Thoracic aorta (tissue), 2 donors: Measurements from ENCODE around the gene TSHZ2. TPM values are rescaled to one million over a fixed set of nuclear protein-coding genes. Genes with fewer than 3 reads are reported as not detected.

Source experiments
- ATAC-seq: fragments of 150-250 bp; one replicate; pipeline ENCODE4 v1.8.0; 2017; ENCODE audit warnings: low read depth; ENCODE audit not compliant: insufficient number of reproducible peaks, low FRiP score
- DNase-seq: peaks from one replicate; pipeline ENCODE4 v3.0.0-alpha.2; 2020; ENCODE audit warnings: low spot score
- H3K27ac ChIP-seq, 2 donors: fragments of 200-600 bp; sonication (generic); 1 replicate in 1 of 2; 2 replicates in 1 of 2; pipeline ENCODE4 v1.5.1; 2016; ENCODE audit warnings: mild to moderate bottlenecking in 2 of 2, moderate library complexity in 2 of 2
- H3K27me3 ChIP-seq: fragments of 200-600 bp; sonication (generic); replicated peaks from 2 replicates; pipeline ENCODE4 v1.6.0; 2016; ENCODE audit warnings: mild to moderate bottlenecking; ENCODE audit not compliant: insufficient read depth
- H3K36me3 ChIP-seq: fragments of 200-600 bp; sonication (generic); one replicate; pipeline ENCODE4 v1.5.1; 2016
- H3K4me1 ChIP-seq, 2 donors: fragments of 200-600 bp; sonication (generic); 1 replicate in 1 of 2; 2 replicates in 1 of 2; pipeline versions ENCODE4 v1.5.1 to v1.6.0; 2016; ENCODE audit warnings: low read depth in 2 of 2, mild to moderate bottlenecking in 1 of 2; ENCODE audit not compliant: control insufficient read depth in 1 of 2
- H3K4me3 ChIP-seq: fragments of 200-600 bp; sonication (generic); 2 replicates; pipeline ENCODE4 v1.5.1; 2016; ENCODE audit warnings: mild to moderate bottlenecking
- H3K9me3 ChIP-seq: fragments of 200-600 bp; sonication (generic); 2 replicates; pipeline ENCODE4 v1.5.1; 2016
- CTCF ChIP-seq: fragments of 200-600 bp; sonication (generic); IDR thresholded peaks from one replicate; pipeline ENCODE4 v1.5.1; 2019; ENCODE audit warnings: antibody characterized with exemption
- total RNA-seq, 2 donors: library from RNA; depleted of rRNA; stranded (reverse); fragments of >200 nt; gene quantifications; one replicate each; pipeline versions ENCODE4 v1.1.0 to v1.2.3, GENCODE V29; 2016

The TSHZ2 gene
- total RNA-seq, 2 donors from 2014 or later, result 8.4 to 32.6 TPM

DNA sequence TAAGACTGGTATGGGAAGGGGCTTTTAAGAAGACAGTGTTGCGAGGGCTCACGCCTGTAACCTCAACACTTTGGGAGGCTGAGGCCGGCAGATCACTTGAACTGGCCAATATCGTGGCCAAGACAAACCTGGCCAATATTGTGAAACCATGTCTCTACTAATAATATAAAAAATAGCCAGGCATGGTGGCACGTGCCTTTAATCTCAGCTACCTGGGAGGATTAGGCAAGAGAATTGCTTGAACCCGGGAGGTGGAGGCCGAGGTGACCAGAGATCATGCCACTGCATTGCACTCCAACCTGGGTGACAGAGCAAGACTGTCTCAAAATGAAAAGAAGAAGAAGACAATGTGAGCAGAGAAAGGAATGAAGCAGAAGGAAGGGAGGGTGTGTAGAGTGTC, 242.2 kb downstream of the TSHZ2 start:
- no peak overlapping the region for H3K27ac ChIP-seq
- ATAC-seq (no peak), DNase-seq (no peak)
- H3K4me3 ChIP-seq, result no peak overlapping the region
- H3K9me3 ChIP-seq, result no peaks in the 10 kb centered on the region
- no peak for TF ChIP-seq CTCF
- no peaks in the 10 kb centered on the region for H3K36me3 ChIP-seq
- H3K4me1 ChIP-seq, result no peaks in the 10 kb centered on the region
- H3K27me3 ChIP-seq, result no peaks in the 10 kb centered on the region

GRCh38 chr20:53215166-53215565, 243.0 kb downstream of the TSHZ2 start:
- Histone ChIP-seq H3K4me3 (no peak overlapping the region), H3K27ac (no peak overlapping the region), H3K36me3 (no peaks in the 10 kb centered on the region), H3K9me3 (no peaks in the 10 kb centered on the region), H3K4me1 (no peaks in the 10 kb centered on the region), H3K27me3 (no peaks in the 10 kb centered on the region)
- DNase-seq, result no peak
- ATAC-seq, result no peak
- TF ChIP-seq CTCF, result no peak

GRCh38 chr20:53216478-53216855, 244.3 kb downstream of the TSHZ2 start:
- Histone ChIP-seq H3K4me3 (no peak overlapping the region), H3K27ac (no peak overlapping the region), H3K4me1 (no peaks in the 10 kb centered on the region), H3K9me3 (no peaks in the 10 kb centered on the region), H3K27me3 (no peaks in the 10 kb centered on the region), H3K36me3 (no peaks in the 10 kb centered on the region)
- ATAC-seq, result no peak
- DNase-seq, result no peak
- no peak for TF ChIP-seq CTCF

- DNase-seq (no peak), ATAC-seq (no peak)
- H3K27me3 ChIP-seq, result no peaks in the 10 kb centered on the region
- no peaks in the 10 kb centered on the region for H3K9me3 ChIP-seq
- H3K4me1 ChIP-seq, result no peaks in the 10 kb centered on the region
- peak; percentile 52 for TF ChIP-seq CTCF
- H3K4me3 ChIP-seq, result no peak overlapping the region
- H3K36me3 ChIP-seq, result no peaks in the 10 kb centered on the region
- H3K27ac ChIP-seq, result no peak overlapping the region
These were observed 244.9 kb downstream of the TSHZ2 start for GRCh38 chr20:53216856-53217576.

DNA sequence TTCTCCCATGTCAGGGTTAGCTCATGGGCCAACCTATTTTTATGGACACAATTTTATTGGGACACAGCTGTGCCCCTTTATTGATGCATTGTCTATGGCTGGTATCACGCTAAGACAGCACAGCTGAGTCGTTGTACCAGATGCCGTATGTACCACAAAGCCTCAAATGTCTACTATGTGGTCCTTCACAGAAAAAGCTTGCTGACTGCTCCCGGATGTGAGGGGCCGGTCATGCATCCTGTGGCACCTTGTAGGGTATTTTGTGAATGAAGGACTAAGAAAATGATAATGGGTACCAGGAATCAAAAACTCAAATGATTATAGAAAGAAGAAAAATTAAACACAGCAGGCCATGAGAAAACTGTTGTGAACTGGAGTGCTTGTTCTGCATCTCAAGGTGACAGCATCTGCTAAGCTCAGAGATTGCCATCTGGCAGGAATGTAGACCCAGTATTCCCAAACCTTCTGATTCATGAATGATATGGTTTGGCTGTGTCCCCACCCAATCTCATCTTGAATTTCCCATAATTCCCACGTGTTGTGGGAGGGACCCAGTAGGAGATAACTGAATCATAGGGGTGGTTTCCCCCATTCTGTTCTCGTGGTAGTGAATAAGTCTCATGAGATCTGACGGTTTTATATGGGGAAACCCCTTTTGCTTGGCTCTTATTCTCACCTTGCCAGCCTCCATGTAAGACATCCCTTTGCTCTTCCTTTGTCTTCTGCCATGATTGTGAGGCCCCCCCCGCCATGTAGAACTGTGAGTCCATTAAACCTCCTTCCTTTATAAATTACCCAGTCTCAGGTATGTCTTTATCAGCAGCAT, 248.5 kb downstream of the TSHZ2 start:
- no peaks in the 10 kb centered on the region for H3K4me1 ChIP-seq

More for the DNA sequence above, 248.5 kb downstream of the TSHZ2 start:
- Histone ChIP-seq H3K9me3 (no peaks in the 10 kb centered on the region), H3K27ac (no peak overlapping the region), H3K27me3 (no peaks in the 10 kb centered on the region), H3K36me3 (no peaks in the 10 kb centered on the region), H3K4me3 (no peak overlapping the region)
- ATAC-seq (no peak), DNase-seq (no peak)
- TF ChIP-seq CTCF, result no peak
